ENCODE measurements around the gene REC8. TPM values are rescaled to one million over a fixed set of nuclear protein-coding genes. Genes with fewer than 3 reads are reported as not detected.

REC8 gene
- total RNA-seq, 1 donor from 2014 or later: 35.3 TPM

- Mint-ChIP-seq H3K4me1 (peaks cover 43% of the 10 kb centered on the region), H3K27me3 (no peaks in the 10 kb centered on the region), H3K4me3 (no peak overlapping the region), H3K36me3 (ENCODE audit: low read depth) (peaks cover 67% of the 10 kb centered on the region), H3K9me3 (no peaks in the 10 kb centered on the region), H3K27ac (peak overlapping the region; percentile 37)
- POLR2A ChIA-PET: no interaction called here
- TF ChIP-seq CTCF (IDR thresholded peaks at IDR 0.05): no peak
- CTCF ChIA-PET: no interaction called here
- no peak for DNase-seq
- no peak for ATAC-seq (ENCODE audit: low read depth)
- intact Hi-C loops (cut with micrococcal nuclease): no loop called here
These were observed 4.3 kb upstream of the REC8 start for GRCh38 chr14:24167469-24168114.

DNA sequence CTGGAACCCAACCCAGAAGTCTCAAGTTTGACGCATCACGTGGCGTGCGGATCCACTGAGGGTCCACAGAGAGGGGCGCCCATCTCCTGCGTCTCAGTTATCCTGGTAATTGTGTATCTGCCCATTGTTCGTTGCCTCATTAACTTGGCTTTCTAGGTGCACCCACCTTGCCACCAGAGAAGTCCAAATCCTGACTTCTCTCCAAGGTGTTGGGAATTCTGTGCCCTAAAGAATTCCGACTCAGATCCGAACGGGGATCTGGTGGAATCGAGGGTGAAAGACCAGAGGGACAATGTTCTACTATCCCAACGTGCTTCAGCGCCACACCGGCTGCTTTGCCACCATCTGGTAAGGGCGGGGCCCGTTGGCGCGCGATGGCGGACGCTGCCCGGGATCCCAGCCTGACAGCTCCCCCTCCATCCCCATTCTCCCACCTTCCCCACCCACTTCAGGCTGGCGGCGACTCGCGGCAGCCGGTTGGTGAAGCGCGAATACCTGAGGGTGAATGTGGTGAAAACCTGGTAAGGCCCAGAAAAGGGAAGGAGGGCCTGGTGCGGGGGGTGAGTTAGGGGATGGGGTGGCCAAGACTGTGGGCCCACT is 481 bp downstream of the REC8 start:
- no peak for TF ChIP-seq CTCF (IDR thresholded peaks at IDR 0.05)
- H3K27me3 Mint-ChIP-seq: no peaks in the 10 kb centered on the region
- ChIA-PET POLR2A (interaction anchor here (0.6 to 4.2 kb wide), 11 partner anchors 11 to 70 kb away, joined by 3 to 43 read pairs (median 5); partner anchors contain the start of genes EMC9, GMPR2, IPO4 and IRF9), CTCF (interaction anchor here (1.6 kb wide), 1 partner anchor 11 kb away, joined by 5 read pairs; the partner anchor contains the start of gene IRF9)
- DNase-seq: no peak
- H3K9me3 Mint-ChIP-seq: no peaks in the 10 kb centered on the region
- no peak for ATAC-seq (ENCODE audit: low read depth)
- intact Hi-C loops (cut with micrococcal nuclease): loop anchor here (1.0 kb wide), 1 partner anchor 16 kb away; the partner anchor contains the start of gene IPO4
- peaks cover 31% of the 10 kb centered on the region for H3K36me3 Mint-ChIP-seq (ENCODE audit: low read depth)
- peaks cover 25% of the 10 kb centered on the region for H3K4me1 Mint-ChIP-seq
- peak overlapping the region; percentile 90 for H3K4me3 Mint-ChIP-seq
- peak overlapping the region; percentile 18 for H3K27ac Mint-ChIP-seq

GRCh38 chr14:24172871-24173281 is 996 bp downstream of the REC8 start:
- H3K4me3 Mint-ChIP-seq: peak overlapping the region; percentile 60

GRCh38 chr14:24176599-24176998 is 4.7 kb downstream of the REC8 start:
- DNase-seq (no peak), ATAC-seq (ENCODE audit: low read depth) (no peak)
- Mint-ChIP-seq H3K4me3 (no peak overlapping the region), H3K9me3 (no peaks in the 10 kb centered on the region), H3K4me1 (peaks cover 20% of the 10 kb centered on the region), H3K36me3 (ENCODE audit: low read depth) (peaks cover 49% of the 10 kb centered on the region), H3K27me3 (no peaks in the 10 kb centered on the region), H3K27ac (no peak overlapping the region)
- CTCF ChIA-PET: no interaction called here
- POLR2A ChIA-PET: interaction anchor here (1.7 kb wide), 1 partner anchor 15 kb away, joined by 6 read pairs; the partner anchor contains the start of gene IRF9
- intact Hi-C loops (cut with micrococcal nuclease): no loop called here
- TF ChIP-seq CTCF (IDR thresholded peaks at IDR 0.05): no peak

More at GRCh38 chr14:24172871-24173281, 996 bp downstream of the REC8 start:
- ChIA-PET POLR2A (interaction anchor here (0.9 to 2.4 kb wide), 4 partner anchors 12 to 30 kb away, joined by 3 to 5 read pairs (median 4); partner anchors contain the start of genes IPO4, IRF9 and PSME2), CTCF (no interaction called here)
- DNase-seq: no peak
- peaks cover 25% of the 10 kb centered on the region for H3K4me1 Mint-ChIP-seq
- intact Hi-C loops (cut with micrococcal nuclease): loop anchor here (1.0 kb wide), 1 partner anchor 15 kb away; the partner anchor contains the start of gene IPO4
- no peak for ATAC-seq (ENCODE audit: low read depth)
- H3K9me3 Mint-ChIP-seq: no peaks in the 10 kb centered on the region
- H3K27ac Mint-ChIP-seq: no peak overlapping the region
- peaks cover 32% of the 10 kb centered on the region for H3K36me3 Mint-ChIP-seq (ENCODE audit: low read depth)
- no peaks in the 10 kb centered on the region for H3K27me3 Mint-ChIP-seq
- no peak for TF ChIP-seq CTCF (IDR thresholded peaks at IDR 0.05)

Data from activated B cell treated with CpG ODN at 0.5 μM for 24 hours (primary cell).